ENCODE results near the gene PNMA8A. TPM values are rescaled to one million over a fixed set of nuclear protein-coding genes. Genes with fewer than 3 reads are reported as not detected.

Gene PNMA8A
- total RNA-seq, 1 experiment from 2014 or later: not detected

DNA sequence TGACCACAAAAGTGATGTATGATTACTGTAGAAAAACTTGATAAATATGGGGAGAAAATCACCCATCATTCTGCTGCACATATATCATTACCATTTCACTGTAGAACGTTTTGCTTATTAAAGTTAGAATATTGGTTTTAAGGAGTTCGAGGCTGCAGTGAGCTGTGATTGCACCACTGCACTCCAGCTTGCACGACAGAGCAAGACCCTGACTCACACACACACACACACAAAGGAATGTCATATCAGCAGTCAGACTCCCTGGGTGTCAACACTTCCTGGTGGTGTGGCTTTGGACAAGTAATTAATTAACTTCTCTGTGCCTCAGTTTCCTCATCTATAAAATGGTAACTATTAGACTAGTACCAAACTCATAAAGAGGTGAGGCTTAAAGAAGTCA, 11.3 kb upstream of the PNMA8A start:
- CTCF ChIA-PET: interaction anchor here (1.4 kb wide), 1 partner anchor 202 kb away, joined by 4 read pairs; no protein-coding TSS in a partner anchor
- DNase-seq: no peak
- TF ChIP-seq EZH2 (IDR thresholded peaks at IDR 0.05; ENCODE audit: low read depth) (no peak), CTCF (conservative IDR thresholded peaks at IDR 0.05) (no peak)

DNA sequence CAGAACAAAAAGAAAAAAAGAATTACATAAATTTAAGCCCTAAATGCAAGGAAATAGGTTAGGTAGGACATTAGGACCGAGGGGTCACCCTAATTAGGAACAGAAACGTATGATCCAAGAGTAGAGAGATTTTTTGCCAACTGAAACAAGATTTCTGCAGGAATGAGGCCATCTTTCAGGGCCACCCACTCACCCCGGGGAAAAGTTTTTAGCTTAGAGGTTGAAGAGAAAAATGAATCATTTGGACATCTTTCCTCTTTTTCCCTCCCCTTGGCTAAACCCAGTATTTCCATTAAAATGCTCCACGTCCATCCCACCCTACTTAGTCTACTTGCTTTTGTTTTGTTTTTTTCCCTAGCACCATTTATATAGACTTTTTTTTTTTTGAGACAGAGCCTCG, 10.6 kb upstream of the PNMA8A start:
- no peak overlapping the region for H3K4me2 ChIP-seq
- intact Hi-C loops (cut with micrococcal nuclease; ENCODE audit: unreplicated experiment): no loop called here
- no TSS peak for BruUV-seq (replicated peaks)

More for the DNA sequence above, 11.3 kb upstream of the PNMA8A start:
- Histone ChIP-seq H3K36me3 (ENCODE audit: low read depth) (no peaks in the 10 kb centered on the region), H3K27ac (no peak overlapping the region), H3K4me1 (replicated peaks; ENCODE audit: insufficient read depth) (no peaks in the 10 kb centered on the region), H3K4me2 (no peak overlapping the region), H2AFZ (no peak overlapping the region), H3K9me3 (ENCODE audit: insufficient read depth, low read depth) (no peaks in the 10 kb centered on the region), H3F3A (ENCODE audit: insufficient read depth, low read depth) (0 out of 2 replicates have a peak, but pooled peaks cover 6% of the 10 kb centered on the region), H3K4me3 (no peak overlapping the region), H4K20me1 (ENCODE audit: insufficient read depth) (no peaks in the 10 kb centered on the region; the same call in 1 of the 2 replicates), H3K79me2 (ENCODE audit: low read depth) (no peaks in the 10 kb centered on the region), H3K9me2 (ENCODE audit: insufficient read depth) (no peaks in the 10 kb centered on the region), H3K27me3 (ENCODE audit: insufficient read depth, low read depth) (peaks cover 82% of the 10 kb centered on the region)
- no TSS peak for BruUV-seq (replicated peaks)
- POLR2A ChIA-PET (ENCODE audit: unreplicated experiment): no interaction called here
- intact Hi-C loops (cut with micrococcal nuclease; ENCODE audit: unreplicated experiment): no loop called here

DNA sequence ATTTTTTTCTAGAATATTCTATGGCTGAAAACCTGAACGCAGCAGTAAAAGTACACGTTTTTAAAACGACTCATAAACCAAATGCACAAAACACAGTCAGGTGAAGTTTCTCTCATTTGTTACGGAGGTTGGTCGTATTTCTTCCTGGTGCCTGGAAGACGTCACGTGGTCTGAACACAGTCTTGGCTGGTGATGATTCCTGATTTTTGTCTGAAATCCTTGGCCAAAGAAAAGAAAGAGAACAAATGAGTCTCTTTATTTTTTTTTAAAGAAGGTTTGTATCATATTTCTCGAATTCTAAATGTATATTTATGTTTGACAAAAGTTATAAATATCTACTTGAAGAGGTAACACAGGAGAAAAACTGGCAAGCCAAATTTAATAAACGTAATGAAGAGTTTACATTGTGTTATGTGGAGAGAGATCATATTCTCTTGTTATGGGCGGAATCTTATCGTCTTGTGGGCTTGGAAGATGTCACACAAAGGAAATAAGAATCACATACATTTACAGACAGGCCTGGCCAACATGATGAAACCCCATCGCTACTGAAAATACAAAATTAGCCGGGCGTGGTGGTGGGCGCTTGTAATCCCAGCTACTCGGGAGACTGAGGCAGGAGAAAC, 10.0 kb upstream of the PNMA8A start:
- Histone ChIP-seq H3K79me2 (ENCODE audit: low read depth) (no peaks in the 10 kb centered on the region), H3K9me2 (ENCODE audit: insufficient read depth) (no peaks in the 10 kb centered on the region), H3K9me3 (ENCODE audit: insufficient read depth, low read depth) (no peaks in the 10 kb centered on the region), H3K4me3 (no peak overlapping the region), H2AFZ (no peak overlapping the region), H3K27me3 (ENCODE audit: insufficient read depth, low read depth) (peaks cover 69% of the 10 kb centered on the region), H3K36me3 (ENCODE audit: low read depth) (no peaks in the 10 kb centered on the region), H3K4me1 (replicated peaks; ENCODE audit: insufficient read depth) (no peaks in the 10 kb centered on the region), H3K27ac (no peak overlapping the region), H4K20me1 (ENCODE audit: insufficient read depth) (no peaks in the 10 kb centered on the region; the same call in 1 of the 2 replicates), H3F3A (ENCODE audit: insufficient read depth, low read depth) (0 out of 2 replicates have a peak, but pooled peaks cover 6% of the 10 kb centered on the region), H3K4me2 (no peak overlapping the region)
- CTCF ChIA-PET: no interaction called here
- DNase-seq: no peak
- POLR2A ChIA-PET (ENCODE audit: unreplicated experiment): no interaction called here
- intact Hi-C loops (cut with micrococcal nuclease; ENCODE audit: unreplicated experiment): no loop called here
- TF ChIP-seq EZH2 (IDR thresholded peaks at IDR 0.05; ENCODE audit: low read depth): no peak
- TF ChIP-seq CTCF (conservative IDR thresholded peaks at IDR 0.05): no peak
- BruUV-seq (replicated peaks): no TSS peak

More for the DNA sequence above, 10.6 kb upstream of the PNMA8A start:
- ChIA-PET CTCF (no interaction called here), POLR2A (ENCODE audit: unreplicated experiment) (no interaction called here)
- Histone ChIP-seq H3K27me3 (ENCODE audit: insufficient read depth, low read depth) (peaks cover 76% of the 10 kb centered on the region), H2AFZ (no peak overlapping the region), H4K20me1 (ENCODE audit: insufficient read depth) (no peaks in the 10 kb centered on the region; the same call in 1 of the 2 replicates), H3K79me2 (ENCODE audit: low read depth) (no peaks in the 10 kb centered on the region), H3K36me3 (ENCODE audit: low read depth) (no peaks in the 10 kb centered on the region), H3K4me3 (no peak overlapping the region), H3K9me3 (ENCODE audit: insufficient read depth, low read depth) (no peaks in the 10 kb centered on the region), H3F3A (ENCODE audit: insufficient read depth, low read depth) (0 out of 2 replicates have a peak, but pooled peaks cover 6% of the 10 kb centered on the region), H3K9me2 (ENCODE audit: insufficient read depth) (no peaks in the 10 kb centered on the region), H3K27ac (no peak overlapping the region), H3K4me1 (replicated peaks; ENCODE audit: insufficient read depth) (no peaks in the 10 kb centered on the region)
- DNase-seq: no peak
- TF ChIP-seq EZH2 (IDR thresholded peaks at IDR 0.05; ENCODE audit: low read depth) (no peak), CTCF (conservative IDR thresholded peaks at IDR 0.05) (no peak)

Data from PC-9 (cell line).